DOHH2 (cell line): ENCODE results near the gene NEDD4L.

ENCODE experiments used
- EZH2phosphoT487 ChIP-seq: fragments of 200-600 bp; sonication (generic); IDR thresholded peaks from 2 replicates; pipeline ENCODE4 v1.6.1; 2017; ENCODE audit warnings: borderline replicate concordance, mild to moderate bottlenecking, antibody characterized with exemption, low read length, moderate library complexity, mixed read lengths
- TF ChIP-seq, protein P1 (sequence below): fragments of 200-600 bp; sonication (generic); IDR thresholded peaks from one replicate; pipeline ENCODE4 v1.5.1; 2014; ENCODE audit warnings: antibody characterized with exemption, mild to moderate bottlenecking, low read depth, low read length; ENCODE audit not compliant: poor library complexity, severe bottlenecking

DNA sequence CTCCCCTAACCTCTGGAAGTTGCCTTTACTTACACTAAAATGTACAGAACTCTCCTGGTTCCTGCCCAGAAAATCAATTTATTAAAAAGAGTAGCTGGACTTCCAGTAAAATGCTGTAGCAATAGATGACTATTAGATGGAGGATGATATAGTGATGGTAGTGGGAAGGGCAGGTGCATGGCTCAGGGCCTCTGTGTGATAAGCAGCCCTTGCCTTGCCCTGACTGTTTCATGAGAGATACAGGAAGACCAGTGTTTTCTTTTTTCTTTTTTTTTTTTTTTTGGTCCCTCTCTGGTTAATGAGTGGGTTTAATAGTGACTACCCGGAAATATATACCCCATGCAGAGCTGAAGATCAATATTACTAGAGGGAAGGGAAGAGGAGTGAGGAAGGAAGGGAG, 48.7 kb upstream of the NEDD4L start:
- TF ChIP-seq, protein P1, sequence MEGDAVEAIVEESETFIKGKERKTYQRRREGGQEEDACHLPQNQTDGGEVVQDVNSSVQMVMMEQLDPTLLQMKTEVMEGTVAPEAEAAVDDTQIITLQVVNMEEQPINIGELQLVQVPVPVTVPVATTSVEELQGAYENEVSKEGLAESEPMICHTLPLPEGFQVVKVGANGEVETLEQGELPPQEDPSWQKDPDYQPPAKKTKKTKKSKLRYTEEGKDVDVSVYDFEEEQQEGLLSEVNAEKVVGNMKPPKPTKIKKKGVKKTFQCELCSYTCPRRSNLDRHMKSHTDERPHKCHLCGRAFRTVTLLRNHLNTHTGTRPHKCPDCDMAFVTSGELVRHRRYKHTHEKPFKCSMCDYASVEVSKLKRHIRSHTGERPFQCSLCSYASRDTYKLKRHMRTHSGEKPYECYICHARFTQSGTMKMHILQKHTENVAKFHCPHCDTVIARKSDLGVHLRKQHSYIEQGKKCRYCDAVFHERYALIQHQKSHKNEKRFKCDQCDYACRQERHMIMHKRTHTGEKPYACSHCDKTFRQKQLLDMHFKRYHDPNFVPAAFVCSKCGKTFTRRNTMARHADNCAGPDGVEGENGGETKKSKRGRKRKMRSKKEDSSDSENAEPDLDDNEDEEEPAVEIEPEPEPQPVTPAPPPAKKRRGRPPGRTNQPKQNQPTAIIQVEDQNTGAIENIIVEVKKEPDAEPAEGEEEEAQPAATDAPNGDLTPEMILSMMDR, result no peak
- TF ChIP-seq EZH2phosphoT487, result no peak
